T-helper 2 cell treated with Interferon-gamma antibody and Interleukin-4, amounts not matched to agents 5 μg/mL and 100 μg/mL, for 36 hours (primary cell): ENCODE measurements around the gene CNTLN.
"Not testable (repeated sequence)": the region's sequence is repeated elsewhere in the genome, so short reads cannot be mapped to it uniquely, and the experiment has no call there.

ENCODE experiments used
- DNase-seq: peaks from one replicate; pipeline ENCODE4 v3.0.0; 2021; ENCODE audit warnings: low spot score
- H3K27ac Mint-ChIP-seq: one replicate; pipeline ENCODE4 v1.8.0; 2021; ENCODE audit warnings: mild to moderate bottlenecking, mixed read lengths
- H3K27me3 Mint-ChIP-seq: one replicate; pipeline ENCODE4 v1.8.0; 2021; ENCODE audit warnings: low read depth, mixed read lengths
- H3K36me3 Mint-ChIP-seq: one replicate; pipeline ENCODE4 v1.8.0; 2021; ENCODE audit warnings: low read depth, mixed read lengths
- H3K4me1 Mint-ChIP-seq: one replicate; pipeline ENCODE4 v1.8.0; 2021; ENCODE audit warnings: low read depth, mixed read lengths
- H3K4me3 Mint-ChIP-seq: one replicate; pipeline ENCODE4 v1.8.0; 2022; ENCODE audit warnings: mild to moderate bottlenecking, moderate library complexity, mixed read lengths
- H3K9me3 Mint-ChIP-seq: one replicate; pipeline ENCODE4 v1.8.0; 2021; ENCODE audit warnings: mixed read lengths

Gene CNTLN

GRCh38 chr9:17503196-17503595 lies 368.4 kb downstream of the CNTLN start:
- no peaks in the 10 kb centered on the region for H3K36me3 Mint-ChIP-seq
- peaks cover 3% of the 10 kb centered on the region for H3K9me3 Mint-ChIP-seq
- no peaks in the 10 kb centered on the region for H3K4me1 Mint-ChIP-seq
- DNase-seq: no peak
- no peak overlapping the region for H3K4me3 Mint-ChIP-seq
- no peak overlapping the region for H3K27ac Mint-ChIP-seq
- no peaks in the 10 kb centered on the region for H3K27me3 Mint-ChIP-seq

DNA sequence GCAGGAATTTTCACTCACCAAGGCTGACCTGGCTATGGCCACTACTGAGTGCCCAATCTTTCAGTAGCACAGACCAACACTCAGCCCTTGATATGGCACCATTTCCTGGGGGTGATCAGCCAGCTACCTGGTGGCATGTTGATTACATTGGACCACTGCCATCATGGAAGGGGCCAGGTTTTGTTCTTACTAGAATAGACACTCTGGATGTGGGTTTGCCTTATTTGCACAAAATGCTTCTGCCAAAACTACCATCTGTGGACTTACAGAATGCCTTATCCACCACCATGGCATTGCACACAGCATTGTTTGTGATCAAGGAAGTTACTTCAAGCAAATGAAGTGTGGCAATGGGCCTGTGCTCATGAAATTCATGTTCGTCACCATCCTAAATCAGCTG lies 374.3 kb downstream of the CNTLN start:
- no peaks in the 10 kb centered on the region for H3K36me3 Mint-ChIP-seq
- H3K27me3 Mint-ChIP-seq: no peaks in the 10 kb centered on the region
- no peak for DNase-seq
- peaks cover 2% of the 10 kb centered on the region for H3K4me1 Mint-ChIP-seq
- H3K9me3 Mint-ChIP-seq: peaks cover 3% of the 10 kb centered on the region
- no peak overlapping the region for H3K27ac Mint-ChIP-seq
- no peak overlapping the region for H3K4me3 Mint-ChIP-seq

- H3K36me3 Mint-ChIP-seq: no peaks in the 10 kb centered on the region
These were observed 374.9 kb downstream of the CNTLN start for GRCh38 chr9:17509701-17510100.

GRCh38 chr9:17519761-17520160 lies 384.9 kb downstream of the CNTLN start:
- H3K27ac Mint-ChIP-seq: no peak overlapping the region
- no peak overlapping the region for H3K4me3 Mint-ChIP-seq
- no peaks in the 10 kb centered on the region for H3K27me3 Mint-ChIP-seq
- DNase-seq: no peak
- H3K36me3 Mint-ChIP-seq: no peaks in the 10 kb centered on the region
- H3K4me1 Mint-ChIP-seq: no peaks in the 10 kb centered on the region
- no peaks in the 10 kb centered on the region for H3K9me3 Mint-ChIP-seq

More at GRCh38 chr9:17509701-17510100, 374.9 kb downstream of the CNTLN start:
- Mint-ChIP-seq H3K4me3 (no peak overlapping the region), H3K27me3 (no peaks in the 10 kb centered on the region), H3K27ac (no peak overlapping the region), H3K4me1 (peaks cover 4% of the 10 kb centered on the region), H3K9me3 (peaks cover 3% of the 10 kb centered on the region)
- DNase-seq: no peak

- no peaks in the 10 kb centered on the region for H3K4me1 Mint-ChIP-seq
- H3K27me3 Mint-ChIP-seq: no peaks in the 10 kb centered on the region
- no peaks in the 10 kb centered on the region for H3K9me3 Mint-ChIP-seq
- no peaks in the 10 kb centered on the region for H3K36me3 Mint-ChIP-seq
- no peak for DNase-seq
- H3K4me3 Mint-ChIP-seq: no peak overlapping the region
- H3K27ac Mint-ChIP-seq: no peak overlapping the region
These were observed 385.6 kb downstream of the CNTLN start for GRCh38 chr9:17520268-17521064.

DNA sequence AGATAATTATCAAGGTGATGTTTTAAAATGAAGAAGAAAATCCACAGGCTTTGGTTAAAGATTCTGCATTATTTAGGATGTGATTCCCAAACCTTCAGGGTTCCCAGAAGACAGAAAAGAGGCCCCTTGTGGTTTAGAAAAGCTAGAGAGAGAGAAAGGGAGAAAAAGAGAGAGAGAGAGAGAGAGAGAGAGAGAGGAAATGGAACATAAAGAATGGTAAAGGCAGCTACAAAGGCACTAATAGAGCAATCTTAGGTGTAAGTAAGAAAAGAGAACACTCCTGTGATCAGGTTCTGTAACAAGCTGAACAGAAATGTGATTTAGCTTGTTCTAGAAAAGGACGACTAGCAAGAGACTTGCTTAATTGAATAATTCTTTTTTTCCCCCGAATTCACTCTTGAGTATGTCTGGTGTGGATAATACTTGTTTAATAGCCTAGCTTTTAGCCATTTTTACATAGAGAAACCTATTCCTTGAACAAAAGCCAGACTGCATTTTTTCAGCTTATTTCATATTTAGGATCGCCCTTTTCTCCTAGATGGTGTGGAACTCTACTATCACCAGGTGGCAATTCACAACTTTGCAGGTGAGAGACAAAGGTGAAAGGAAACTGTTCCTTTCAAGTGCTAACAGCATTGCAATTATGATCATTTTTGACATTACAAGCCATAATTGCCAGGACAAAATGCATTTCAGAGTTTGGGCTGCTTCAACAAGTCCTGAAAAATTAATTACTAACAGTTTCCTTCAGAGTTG lies 386.4 kb downstream of the CNTLN start:
- H3K36me3 Mint-ChIP-seq: no peaks in the 10 kb centered on the region
- H3K27ac Mint-ChIP-seq: no peak overlapping the region
- DNase-seq: no peak
- H3K27me3 Mint-ChIP-seq: no peaks in the 10 kb centered on the region
- H3K4me1 Mint-ChIP-seq: no peaks in the 10 kb centered on the region
- no peak overlapping the region for H3K4me3 Mint-ChIP-seq
- no peaks in the 10 kb centered on the region for H3K9me3 Mint-ChIP-seq

- H3K4me3 Mint-ChIP-seq, H3K9me3 Mint-ChIP-seq, H3K27ac Mint-ChIP-seq, DNase-seq, H3K36me3 Mint-ChIP-seq, H3K4me1 Mint-ChIP-seq, H3K27me3 Mint-ChIP-seq: not testable (repeated sequence)
These were observed 391.9 kb downstream of the CNTLN start for GRCh38 chr9:17526726-17527125.

GRCh38 chr9:17528859-17529258 lies 394.0 kb downstream of the CNTLN start:
- no peak for DNase-seq
- no peak overlapping the region for H3K27ac Mint-ChIP-seq
- no peaks in the 10 kb centered on the region for H3K36me3 Mint-ChIP-seq
- H3K4me1 Mint-ChIP-seq: no peaks in the 10 kb centered on the region
- H3K4me3 Mint-ChIP-seq: no peak overlapping the region
- H3K9me3 Mint-ChIP-seq: no peaks in the 10 kb centered on the region
- no peaks in the 10 kb centered on the region for H3K27me3 Mint-ChIP-seq

DNA sequence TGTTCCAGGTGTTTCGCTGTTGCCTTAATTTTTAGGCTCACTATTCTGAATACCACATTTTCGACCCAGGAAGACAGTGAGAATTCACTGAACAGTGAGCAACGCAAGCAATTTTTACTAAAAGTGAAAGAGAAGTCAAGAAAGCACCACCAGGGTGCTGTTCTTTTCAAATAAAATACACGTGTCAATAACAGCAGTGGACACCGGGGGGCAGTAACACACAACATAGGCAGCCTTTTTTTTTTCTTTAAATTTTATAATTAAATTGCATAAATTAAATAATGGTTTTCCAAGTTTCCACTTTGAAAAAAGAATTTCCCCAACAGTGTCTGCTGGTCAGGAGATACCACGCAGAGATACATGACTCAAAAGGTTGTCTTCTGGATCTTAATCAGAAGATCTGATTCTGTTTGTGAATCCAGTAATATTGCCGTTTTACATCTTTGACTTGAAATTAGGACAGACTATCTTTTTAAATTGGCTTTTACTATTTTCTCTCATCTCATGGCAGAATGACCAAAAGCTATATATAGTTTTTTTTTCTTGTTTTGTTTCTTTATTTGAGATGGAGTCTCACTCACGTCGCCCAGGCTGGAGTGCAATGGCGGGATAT lies 396.9 kb downstream of the CNTLN start:
- peak; percentile 4 for DNase-seq

GRCh38 chr9:17532461-17532860 lies 397.6 kb downstream of the CNTLN start:
- H3K4me1 Mint-ChIP-seq: no peaks in the 10 kb centered on the region
- no peaks in the 10 kb centered on the region for H3K27me3 Mint-ChIP-seq
- H3K9me3 Mint-ChIP-seq: no peaks in the 10 kb centered on the region
- H3K4me3 Mint-ChIP-seq: no peak overlapping the region
- H3K27ac Mint-ChIP-seq: no peak overlapping the region
- DNase-seq: no peak
- H3K36me3 Mint-ChIP-seq: no peaks in the 10 kb centered on the region

More for the DNA sequence above, 396.9 kb downstream of the CNTLN start:
- Mint-ChIP-seq H3K27me3 (no peaks in the 10 kb centered on the region), H3K27ac (no peak overlapping the region), H3K36me3 (no peaks in the 10 kb centered on the region), H3K4me3 (no peak overlapping the region), H3K9me3 (no peaks in the 10 kb centered on the region), H3K4me1 (no peaks in the 10 kb centered on the region)

DNA sequence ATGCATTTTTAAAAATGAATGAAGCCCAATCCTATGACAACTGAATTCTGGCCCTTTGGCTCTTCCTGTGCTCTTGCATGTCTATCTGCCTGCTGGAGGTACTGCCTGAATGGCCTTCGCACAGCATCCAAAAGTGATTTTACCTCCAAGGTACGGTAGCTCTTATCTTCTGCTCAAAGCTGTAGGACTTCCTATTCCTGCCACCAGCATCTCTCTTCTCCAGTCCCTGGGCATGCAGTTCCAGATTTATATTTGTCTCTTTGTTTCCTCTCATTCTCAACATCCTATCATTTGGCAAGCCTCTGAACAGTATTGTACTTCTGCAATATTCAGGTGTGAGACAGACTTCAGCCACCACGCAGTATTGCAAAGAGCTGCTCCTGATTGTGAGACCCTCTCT lies 400.3 kb downstream of the CNTLN start:
- no peak overlapping the region for H3K27ac Mint-ChIP-seq
- H3K36me3 Mint-ChIP-seq: no peaks in the 10 kb centered on the region
- DNase-seq: no peak
- H3K9me3 Mint-ChIP-seq: no peaks in the 10 kb centered on the region
- no peak overlapping the region for H3K4me3 Mint-ChIP-seq
- H3K4me1 Mint-ChIP-seq: no peaks in the 10 kb centered on the region
- no peaks in the 10 kb centered on the region for H3K27me3 Mint-ChIP-seq

GRCh38 chr9:17536027-17536426 lies 401.2 kb downstream of the CNTLN start:
- Mint-ChIP-seq H3K4me1 (no peaks in the 10 kb centered on the region), H3K9me3 (peaks cover 6% of the 10 kb centered on the region), H3K27ac (no peak overlapping the region), H3K27me3 (no peaks in the 10 kb centered on the region), H3K4me3 (no peak overlapping the region), H3K36me3 (no peaks in the 10 kb centered on the region)
- no peak for DNase-seq

GRCh38 chr9:17551023-17551422 lies 416.2 kb downstream of the CNTLN start:
- Mint-ChIP-seq H3K27ac (no peak overlapping the region), H3K4me1 (no peaks in the 10 kb centered on the region), H3K27me3 (no peaks in the 10 kb centered on the region), H3K4me3 (no peak overlapping the region), H3K36me3 (no peaks in the 10 kb centered on the region), H3K9me3 (peaks cover 5% of the 10 kb centered on the region)
- DNase-seq: no peak
